GM21786 (cell line): ENCODE data around the gene FOXI1.
A peak's percentile ranks its signal among the peaks of the same experiment; 100 is the strongest.

Source experiments
- ATAC-seq: cut with Tn5 transposase; IDR thresholded peaks from one replicate; pipeline ENCODE4 v1.9.1; 2021; ENCODE audit not compliant: unreplicated experiment

Gene FOXI1

GRCh38 chr5:170149206-170149515 lies 43.5 kb downstream of the FOXI1 start:
- ATAC-seq: no peak

GRCh38 chr5:170150713-170151096 lies 45.0 kb downstream of the FOXI1 start:
- ATAC-seq: no peak

- ATAC-seq: peak; percentile 57
Observed at GRCh38 chr5:170151097-170151831, 45.6 kb downstream of the FOXI1 start.

DNA sequence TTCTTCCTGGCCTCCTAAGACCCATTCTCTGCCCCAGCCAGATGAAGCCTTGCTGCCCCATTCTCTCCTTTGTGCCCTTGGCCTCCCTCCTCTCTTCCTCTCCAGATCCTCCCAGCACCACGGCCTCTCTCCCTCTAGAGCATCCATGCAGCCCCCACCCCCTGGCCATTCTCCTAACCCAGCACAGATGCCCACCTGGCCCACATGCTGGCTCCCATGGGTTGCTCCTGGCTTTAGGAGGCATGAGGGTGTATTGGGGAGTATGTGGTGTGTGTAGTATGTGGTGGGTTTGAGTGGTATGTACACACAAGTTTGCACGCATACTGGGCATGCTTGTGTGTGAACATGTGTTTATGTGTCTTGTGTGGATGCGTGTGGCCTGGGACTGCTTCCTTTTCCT lies 47.1 kb downstream of the FOXI1 start:
- ATAC-seq: no peak

- no peak for ATAC-seq
Observed at GRCh38 chr5:170154297-170154696, 48.6 kb downstream of the FOXI1 start.

- ATAC-seq: no peak
Observed at GRCh38 chr5:170154744-170155143, 49.0 kb downstream of the FOXI1 start.

DNA sequence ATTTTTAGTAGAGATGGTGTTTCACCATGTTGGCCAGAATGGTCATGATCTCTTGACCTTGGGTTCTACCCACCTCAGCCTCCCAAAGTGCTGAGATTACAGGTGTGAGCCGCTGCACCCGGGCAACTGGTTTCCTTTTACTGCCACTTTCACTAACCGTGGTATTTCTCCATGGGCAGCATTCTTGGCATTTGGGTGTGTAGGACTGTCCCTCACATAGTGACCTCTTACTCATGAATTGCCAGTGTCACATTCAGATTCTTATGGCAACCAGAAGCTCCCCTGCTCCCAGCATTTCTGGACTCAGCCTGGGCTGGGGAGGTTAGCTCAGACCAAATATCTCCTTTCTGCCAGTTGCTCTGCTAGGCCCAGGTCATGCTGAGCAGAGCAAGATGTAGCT lies 50.1 kb downstream of the FOXI1 start:
- no peak for ATAC-seq

DNA sequence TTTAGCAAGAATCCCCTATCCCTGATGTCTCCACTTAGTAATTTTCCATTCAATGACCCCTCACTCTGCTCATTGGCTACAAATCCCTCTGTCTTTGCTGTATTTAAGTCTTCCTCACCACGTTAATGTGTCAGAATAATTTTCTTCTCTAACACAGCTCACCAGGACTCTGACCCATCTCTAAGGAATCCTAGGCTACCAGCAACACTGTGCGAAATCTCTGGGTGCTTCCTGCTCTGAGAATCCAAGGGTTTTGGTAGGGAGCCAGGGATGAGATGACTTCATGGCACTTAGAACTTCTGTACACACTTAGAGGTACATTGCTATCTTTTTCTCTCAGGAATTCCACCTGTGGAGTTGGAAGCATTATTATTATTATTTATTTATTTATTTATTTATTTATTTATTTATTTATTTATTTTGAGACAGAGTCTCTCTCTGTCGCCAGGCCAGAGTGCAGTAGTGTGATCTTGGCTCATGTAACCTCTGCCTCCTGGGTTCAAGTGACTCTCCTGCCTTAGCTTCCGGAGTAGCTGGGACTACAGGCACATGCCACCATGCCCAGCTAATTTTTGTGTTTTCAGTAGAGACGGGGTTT lies 53.5 kb downstream of the FOXI1 start:
- ATAC-seq: no peak
